ENCODE data around the gene GET4.

- TF ChIP-seq POLR2A (IDR thresholded peaks at IDR 0.05): no peak
- TF ChIP-seq, protein P1, sequence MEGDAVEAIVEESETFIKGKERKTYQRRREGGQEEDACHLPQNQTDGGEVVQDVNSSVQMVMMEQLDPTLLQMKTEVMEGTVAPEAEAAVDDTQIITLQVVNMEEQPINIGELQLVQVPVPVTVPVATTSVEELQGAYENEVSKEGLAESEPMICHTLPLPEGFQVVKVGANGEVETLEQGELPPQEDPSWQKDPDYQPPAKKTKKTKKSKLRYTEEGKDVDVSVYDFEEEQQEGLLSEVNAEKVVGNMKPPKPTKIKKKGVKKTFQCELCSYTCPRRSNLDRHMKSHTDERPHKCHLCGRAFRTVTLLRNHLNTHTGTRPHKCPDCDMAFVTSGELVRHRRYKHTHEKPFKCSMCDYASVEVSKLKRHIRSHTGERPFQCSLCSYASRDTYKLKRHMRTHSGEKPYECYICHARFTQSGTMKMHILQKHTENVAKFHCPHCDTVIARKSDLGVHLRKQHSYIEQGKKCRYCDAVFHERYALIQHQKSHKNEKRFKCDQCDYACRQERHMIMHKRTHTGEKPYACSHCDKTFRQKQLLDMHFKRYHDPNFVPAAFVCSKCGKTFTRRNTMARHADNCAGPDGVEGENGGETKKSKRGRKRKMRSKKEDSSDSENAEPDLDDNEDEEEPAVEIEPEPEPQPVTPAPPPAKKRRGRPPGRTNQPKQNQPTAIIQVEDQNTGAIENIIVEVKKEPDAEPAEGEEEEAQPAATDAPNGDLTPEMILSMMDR (IDR thresholded peaks at IDR 0.05): no peak
These were observed 12.7 kb downstream of the GET4 start for GRCh38 chr7:889025-889390.
